Measurements from ENCODE around the gene OXSR1.

DNA sequence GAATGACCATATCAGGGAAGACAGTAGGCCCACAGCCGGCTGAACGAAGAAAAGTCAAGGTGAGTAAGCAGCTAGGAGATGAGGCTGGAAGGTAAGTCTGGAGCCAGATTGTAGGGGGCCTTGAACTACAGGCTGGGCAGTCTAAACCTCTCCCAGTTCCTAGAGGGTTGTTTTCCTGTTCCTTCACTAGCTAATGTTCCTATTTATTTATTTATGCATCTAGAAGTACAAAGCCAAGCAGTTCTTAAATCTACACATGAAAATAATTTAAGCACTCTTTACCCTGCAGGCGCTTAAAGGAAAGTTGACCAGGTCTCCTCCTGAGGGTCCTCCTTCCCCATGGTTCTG lies 32.2 kb upstream of the OXSR1 start:
- no peak for TF ChIP-seq CTCF (IDR thresholded peaks at IDR 0.05; ENCODE audit: low read depth, low read length)
- TF ChIP-seq EZH2phosphoT487 (IDR thresholded peaks at IDR 0.05; ENCODE audit: low read depth) = no peak
